Memory B cell (primary cell): ENCODE measurements around the gene CACNG3.
"Not testable (repeated sequence)": the region's sequence is repeated elsewhere in the genome, so short reads cannot be mapped to it uniquely, and the experiment has no call there.

Experiments used
- ATAC-seq: fragments of 150-1000 bp; cut with Tn5 transposase; 2 replicates; pipeline ENCODE4 v1.10.0; 2021; ENCODE audit warnings: low read depth, mild to moderate bottlenecking, moderate library complexity
- DNase-seq, 2 donors: peaks; one replicate each; pipeline ENCODE4 v3.0.0; 2022; ENCODE audit warnings: low spot score in 2 of 2
- H3K27ac Mint-ChIP-seq: one replicate; pipeline ENCODE4 v1.8.0; 2022; ENCODE audit warnings: mild to moderate bottlenecking, moderate library complexity, mixed read lengths
- H3K27me3 Mint-ChIP-seq: one replicate; pipeline ENCODE4 v1.8.0; 2022; ENCODE audit warnings: mixed read lengths
- H3K36me3 Mint-ChIP-seq: one replicate; pipeline ENCODE4 v1.8.0; 2022; ENCODE audit warnings: mild to moderate bottlenecking, mixed read lengths
- H3K4me1 Mint-ChIP-seq: one replicate; pipeline ENCODE4 v1.8.0; 2022; ENCODE audit warnings: mixed read lengths
- H3K4me3 Mint-ChIP-seq: one replicate; pipeline ENCODE4 v1.8.0; 2022; ENCODE audit warnings: mild to moderate bottlenecking, moderate library complexity, mixed read lengths
- H3K9me3 Mint-ChIP-seq: one replicate; pipeline ENCODE4 v1.8.0; 2022; ENCODE audit warnings: mixed read lengths

The CACNG3 gene

GRCh38 chr16:24332178-24332577 is 76.0 kb downstream of the CACNG3 start:
- peaks cover 3% of the 10 kb centered on the region for H3K36me3 Mint-ChIP-seq
- DNase-seq = no peak
- peaks cover 3% of the 10 kb centered on the region for H3K9me3 Mint-ChIP-seq
- H3K4me1 Mint-ChIP-seq = no peaks in the 10 kb centered on the region
- no peak for ATAC-seq
- H3K27ac Mint-ChIP-seq = no peak overlapping the region
- no peak overlapping the region for H3K4me3 Mint-ChIP-seq
- peaks cover 3% of the 10 kb centered on the region for H3K27me3 Mint-ChIP-seq

GRCh38 chr16:24332582-24333090 is 76.5 kb downstream of the CACNG3 start:
- no peak overlapping the region for H3K4me3 Mint-ChIP-seq
- H3K4me1 Mint-ChIP-seq = no peaks in the 10 kb centered on the region
- ATAC-seq (no peak), DNase-seq (no peak)
- H3K27me3 Mint-ChIP-seq = peaks cover 3% of the 10 kb centered on the region
- H3K9me3 Mint-ChIP-seq = peaks cover 3% of the 10 kb centered on the region
- H3K27ac Mint-ChIP-seq = no peak overlapping the region
- H3K36me3 Mint-ChIP-seq = peaks cover 3% of the 10 kb centered on the region

DNA sequence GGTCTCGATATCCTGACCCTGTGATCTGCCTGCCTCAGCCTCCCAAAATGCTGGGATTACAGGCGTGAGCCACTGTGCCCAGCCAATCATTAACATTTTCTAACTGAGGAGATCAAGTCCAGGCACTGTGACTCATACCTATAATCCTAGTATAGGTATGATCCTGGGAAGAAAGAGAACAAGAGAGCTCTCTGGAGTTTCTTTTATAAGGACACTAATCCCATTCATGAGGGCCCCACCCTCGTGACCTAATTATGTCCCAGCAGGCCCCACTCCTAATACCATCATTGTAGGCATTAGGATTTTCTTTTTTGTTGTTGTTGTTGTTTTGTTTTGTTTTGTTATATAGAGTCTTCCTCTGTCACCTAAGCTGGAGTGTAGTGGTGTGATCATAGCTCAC is 80.4 kb downstream of the CACNG3 start:
- Mint-ChIP-seq H3K27ac (no peak overlapping the region), H3K4me3 (no peak overlapping the region), H3K27me3 (peaks cover 11% of the 10 kb centered on the region), H3K4me1 (no peaks in the 10 kb centered on the region), H3K36me3 (peaks cover 3% of the 10 kb centered on the region), H3K9me3 (peaks cover 3% of the 10 kb centered on the region)
- DNase-seq = no peak
- no peak for ATAC-seq

DNA sequence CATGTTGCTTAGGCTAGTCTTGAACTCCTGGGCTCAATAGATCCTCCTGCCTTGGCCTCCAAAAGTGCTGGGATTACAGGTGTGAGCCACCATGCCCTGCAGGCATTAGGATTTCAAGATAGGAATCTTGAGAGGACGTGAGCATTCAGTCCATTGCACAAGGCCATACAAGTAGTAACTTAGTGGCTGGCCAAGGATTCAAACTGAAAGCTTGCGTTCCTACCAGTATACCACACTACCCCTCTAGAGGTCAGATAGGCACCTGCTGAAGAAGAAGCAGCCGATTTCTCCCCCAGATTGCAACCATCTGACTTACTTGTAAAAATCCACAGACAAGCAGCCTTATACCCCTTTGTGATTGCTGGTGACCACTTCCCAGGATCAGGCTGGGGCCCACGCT is 80.9 kb downstream of the CACNG3 start:
- Mint-ChIP-seq H3K4me1 (no peaks in the 10 kb centered on the region), H3K27me3 (peaks cover 11% of the 10 kb centered on the region), H3K27ac (no peak overlapping the region), H3K36me3 (peaks cover 3% of the 10 kb centered on the region), H3K4me3 (no peak overlapping the region), H3K9me3 (peaks cover 3% of the 10 kb centered on the region)
- ATAC-seq = no peak
- no peak for DNase-seq

DNA sequence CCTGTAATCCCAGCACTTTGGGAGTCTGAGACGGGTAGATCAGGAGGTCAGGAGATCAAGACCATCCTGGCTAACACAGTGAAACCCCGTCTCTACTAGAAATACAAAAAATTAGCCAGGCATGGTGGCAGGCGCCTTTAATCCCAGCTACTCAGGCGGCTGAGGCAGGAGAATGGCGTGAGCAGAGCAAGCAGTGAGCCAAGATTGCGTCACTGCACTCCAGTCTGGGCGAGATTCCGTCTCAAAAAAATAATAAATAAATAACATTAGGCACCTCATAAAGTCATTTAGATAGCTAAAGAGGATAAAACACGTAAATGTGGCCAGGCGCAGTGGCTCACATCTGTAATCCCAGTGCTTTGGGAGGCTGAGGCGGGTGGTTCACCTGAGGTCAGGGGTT is 87.7 kb downstream of the CACNG3 start:
- ATAC-seq, H3K9me3 Mint-ChIP-seq, H3K36me3 Mint-ChIP-seq: not testable (repeated sequence)

GRCh38 chr16:24344784-24345183 is 88.6 kb downstream of the CACNG3 start:
- Mint-ChIP-seq H3K27ac (no peak overlapping the region), H3K9me3 (peaks cover 2% of the 10 kb centered on the region), H3K27me3 (peaks cover 5% of the 10 kb centered on the region), H3K4me1 (peaks cover 2% of the 10 kb centered on the region), H3K4me3 (no peak overlapping the region), H3K36me3 (no peaks in the 10 kb centered on the region)
- ATAC-seq (no peak), DNase-seq (no peak)

More for the DNA sequence above, 87.7 kb downstream of the CACNG3 start:
- DNase-seq, H3K4me1 Mint-ChIP-seq, H3K4me3 Mint-ChIP-seq, H3K27ac Mint-ChIP-seq, H3K27me3 Mint-ChIP-seq: not testable (repeated sequence)

DNA sequence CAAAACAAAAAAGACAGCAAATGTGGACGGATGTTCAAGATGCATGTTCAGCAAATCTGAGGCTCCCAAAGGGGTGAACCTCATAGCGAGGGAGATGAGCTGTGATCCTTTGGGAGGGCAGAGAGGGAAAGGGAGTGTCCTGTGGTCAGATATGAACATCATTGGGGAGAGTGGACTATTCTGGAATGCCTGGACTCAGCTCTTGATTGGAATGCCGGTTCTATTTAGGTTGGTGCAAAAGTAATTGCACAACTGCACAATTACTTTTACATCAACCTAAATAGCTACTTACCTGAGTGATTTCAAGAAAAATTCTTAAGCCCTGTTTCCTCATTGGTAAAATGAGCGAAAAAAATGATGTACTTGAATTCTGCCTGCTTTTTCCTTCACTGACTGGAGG is 89.6 kb downstream of the CACNG3 start:
- no peak overlapping the region for H3K27ac Mint-ChIP-seq
- peaks cover 2% of the 10 kb centered on the region for H3K4me1 Mint-ChIP-seq
- no peak for ATAC-seq
- DNase-seq = no peak
- peaks cover 2% of the 10 kb centered on the region for H3K9me3 Mint-ChIP-seq
- H3K27me3 Mint-ChIP-seq = peaks cover 5% of the 10 kb centered on the region
- H3K4me3 Mint-ChIP-seq = no peak overlapping the region
- H3K36me3 Mint-ChIP-seq = no peaks in the 10 kb centered on the region

- DNase-seq (no peak), ATAC-seq (no peak)
- no peak overlapping the region for H3K4me3 Mint-ChIP-seq
- H3K27me3 Mint-ChIP-seq = peaks cover 6% of the 10 kb centered on the region
- H3K9me3 Mint-ChIP-seq = peaks cover 2% of the 10 kb centered on the region
- no peak overlapping the region for H3K27ac Mint-ChIP-seq
- peaks cover 2% of the 10 kb centered on the region for H3K4me1 Mint-ChIP-seq
- H3K36me3 Mint-ChIP-seq = peaks cover 2% of the 10 kb centered on the region
Observed at GRCh38 chr16:24346734-24347133, 90.6 kb downstream of the CACNG3 start.

DNA sequence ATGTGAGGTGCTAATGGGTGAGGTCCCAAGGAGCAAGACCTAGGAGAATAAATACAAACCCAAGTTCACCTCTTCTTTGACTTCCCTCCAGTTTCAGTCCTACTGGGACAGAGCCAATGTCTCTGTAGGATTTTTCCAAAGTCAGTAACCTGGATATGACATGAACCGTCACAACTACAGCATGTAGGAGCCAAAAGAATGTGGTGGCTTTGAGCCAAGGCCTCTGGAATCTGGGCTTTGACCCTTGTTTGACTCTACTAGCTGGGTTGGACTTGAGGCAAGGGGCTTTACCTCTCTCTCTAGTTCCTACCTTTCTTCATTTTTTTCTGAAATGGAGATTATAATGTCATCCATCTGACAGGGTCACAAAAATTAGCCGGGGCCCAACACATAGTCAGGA is 91.4 kb downstream of the CACNG3 start:
- H3K4me1 Mint-ChIP-seq = peaks cover 2% of the 10 kb centered on the region
- H3K27me3 Mint-ChIP-seq = peaks cover 6% of the 10 kb centered on the region
- H3K36me3 Mint-ChIP-seq = peaks cover 2% of the 10 kb centered on the region
- H3K9me3 Mint-ChIP-seq = peaks cover 2% of the 10 kb centered on the region
- ATAC-seq = no peak
- no peak overlapping the region for H3K27ac Mint-ChIP-seq
- no peak for DNase-seq
- no peak overlapping the region for H3K4me3 Mint-ChIP-seq

- ATAC-seq (no peak), DNase-seq (no peak)
- peaks cover 2% of the 10 kb centered on the region for H3K36me3 Mint-ChIP-seq
- H3K4me3 Mint-ChIP-seq = no peak overlapping the region
- peaks cover 2% of the 10 kb centered on the region for H3K4me1 Mint-ChIP-seq
- H3K9me3 Mint-ChIP-seq = peaks cover 2% of the 10 kb centered on the region
- peaks cover 6% of the 10 kb centered on the region for H3K27me3 Mint-ChIP-seq
- H3K27ac Mint-ChIP-seq = no peak overlapping the region
Observed at GRCh38 chr16:24348545-24349290, 92.6 kb downstream of the CACNG3 start.

GRCh38 chr16:24349320-24349719 is 93.2 kb downstream of the CACNG3 start:
- no peak overlapping the region for H3K27ac Mint-ChIP-seq
- H3K36me3 Mint-ChIP-seq = peaks cover 2% of the 10 kb centered on the region
- peaks cover 2% of the 10 kb centered on the region for H3K9me3 Mint-ChIP-seq
- no peak for ATAC-seq
- no peak for DNase-seq
- peaks cover 2% of the 10 kb centered on the region for H3K4me1 Mint-ChIP-seq
- peaks cover 8% of the 10 kb centered on the region for H3K27me3 Mint-ChIP-seq
- no peak overlapping the region for H3K4me3 Mint-ChIP-seq

DNA sequence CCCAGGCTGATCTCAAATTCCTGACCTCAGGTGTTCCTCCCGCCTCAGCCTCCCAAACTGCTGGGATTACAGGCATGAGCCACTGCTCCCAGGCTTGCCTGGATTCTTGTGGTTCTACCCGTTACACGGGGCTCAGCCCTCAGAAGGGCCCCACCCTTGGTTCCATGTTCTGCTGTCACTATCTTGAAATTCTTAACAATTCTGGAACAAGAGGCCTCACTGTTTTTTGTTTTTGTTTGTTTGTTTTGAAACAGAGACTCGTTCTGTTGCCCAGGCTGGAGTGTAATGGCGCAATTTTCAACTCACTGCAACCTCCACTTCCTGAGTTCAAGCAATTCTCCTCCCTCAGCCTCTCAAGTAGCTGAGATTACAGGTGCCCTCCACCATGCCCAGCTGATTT is 96.6 kb downstream of the CACNG3 start:
- H3K36me3 Mint-ChIP-seq = peaks cover 2% of the 10 kb centered on the region

GRCh38 chr16:24353622-24354021 is 97.5 kb downstream of the CACNG3 start:
- H3K36me3 Mint-ChIP-seq = peaks cover 2% of the 10 kb centered on the region
- H3K27me3 Mint-ChIP-seq = peaks cover 13% of the 10 kb centered on the region
- no peak overlapping the region for H3K4me3 Mint-ChIP-seq
- DNase-seq (no peak), ATAC-seq (no peak)
- no peaks in the 10 kb centered on the region for H3K4me1 Mint-ChIP-seq
- H3K27ac Mint-ChIP-seq = no peak overlapping the region
- no peaks in the 10 kb centered on the region for H3K9me3 Mint-ChIP-seq

More for the DNA sequence above, 96.6 kb downstream of the CACNG3 start:
- Mint-ChIP-seq H3K27ac (no peak overlapping the region), H3K27me3 (peaks cover 13% of the 10 kb centered on the region), H3K4me1 (no peaks in the 10 kb centered on the region), H3K9me3 (no peaks in the 10 kb centered on the region), H3K4me3 (no peak overlapping the region)
- ATAC-seq (no peak), DNase-seq (no peak)

DNA sequence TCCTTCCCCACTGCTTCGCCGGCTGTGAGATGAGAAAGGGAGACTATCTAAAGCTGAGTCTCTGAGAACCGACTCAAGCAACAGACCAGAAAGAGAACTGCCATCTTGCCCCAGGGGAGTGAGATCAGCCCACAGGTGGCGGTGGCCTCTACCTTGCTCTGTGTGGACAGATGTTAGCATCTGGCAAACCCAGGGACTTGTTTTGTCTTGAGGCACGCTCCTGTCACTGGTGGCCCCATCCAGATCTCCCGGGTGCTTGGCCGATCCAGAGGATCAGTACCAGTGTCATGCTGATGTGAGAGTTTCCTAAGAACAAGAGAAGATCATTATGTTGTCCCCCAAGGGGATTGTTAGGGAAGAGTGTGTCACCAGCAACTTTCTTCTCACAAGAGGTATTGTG is 101.4 kb downstream of the CACNG3 start:
- Mint-ChIP-seq H3K36me3 (no peaks in the 10 kb centered on the region), H3K27me3 (peaks cover 15% of the 10 kb centered on the region), H3K4me3 (no peak overlapping the region), H3K27ac (no peak overlapping the region), H3K4me1 (no peaks in the 10 kb centered on the region), H3K9me3 (no peaks in the 10 kb centered on the region)
- DNase-seq (no peak), ATAC-seq (no peak)

DNA sequence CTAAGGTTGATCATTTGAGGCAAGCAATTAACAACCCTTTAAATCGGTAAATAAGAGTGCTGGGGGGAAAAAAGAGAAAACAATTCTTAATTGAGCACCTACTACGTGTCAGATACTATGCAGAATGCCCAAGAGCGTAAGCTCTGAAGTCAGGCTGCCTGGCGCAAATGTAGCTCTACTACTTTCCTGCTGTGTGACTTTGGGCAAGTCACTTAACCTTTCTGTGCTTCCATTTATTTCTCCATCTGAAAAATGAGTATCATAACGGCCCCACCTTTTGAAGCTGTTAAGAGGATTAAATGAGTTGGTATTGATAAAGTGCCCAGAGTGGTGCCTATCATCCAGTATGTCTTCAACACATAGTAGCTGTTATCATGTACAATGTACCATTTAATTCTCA is 102.0 kb downstream of the CACNG3 start:
- H3K27me3 Mint-ChIP-seq = peaks cover 16% of the 10 kb centered on the region
- H3K9me3 Mint-ChIP-seq = no peaks in the 10 kb centered on the region
- no peak overlapping the region for H3K27ac Mint-ChIP-seq
- no peak overlapping the region for H3K4me3 Mint-ChIP-seq
- no peaks in the 10 kb centered on the region for H3K36me3 Mint-ChIP-seq
- no peaks in the 10 kb centered on the region for H3K4me1 Mint-ChIP-seq
- ATAC-seq (no peak), DNase-seq (no peak)
